Activated CD8-positive, alpha-beta memory T cell treated with anti-CD3 and anti-CD28 coated beads for 1 hour (primary cell): ENCODE results near the gene EDN1.
"Not testable (repeated sequence)": the region's sequence is repeated elsewhere in the genome, so short reads cannot be mapped to it uniquely, and the experiment has no call there.

Experiments
- DNase-seq, 2 donors: peaks; one replicate each; pipeline ENCODE4 v3.0.0-alpha.2; 2020; ENCODE audit warnings: low read depth in 1 of 2; ENCODE audit errors: extremely low read depth in 1 of 2

Gene EDN1

DNA sequence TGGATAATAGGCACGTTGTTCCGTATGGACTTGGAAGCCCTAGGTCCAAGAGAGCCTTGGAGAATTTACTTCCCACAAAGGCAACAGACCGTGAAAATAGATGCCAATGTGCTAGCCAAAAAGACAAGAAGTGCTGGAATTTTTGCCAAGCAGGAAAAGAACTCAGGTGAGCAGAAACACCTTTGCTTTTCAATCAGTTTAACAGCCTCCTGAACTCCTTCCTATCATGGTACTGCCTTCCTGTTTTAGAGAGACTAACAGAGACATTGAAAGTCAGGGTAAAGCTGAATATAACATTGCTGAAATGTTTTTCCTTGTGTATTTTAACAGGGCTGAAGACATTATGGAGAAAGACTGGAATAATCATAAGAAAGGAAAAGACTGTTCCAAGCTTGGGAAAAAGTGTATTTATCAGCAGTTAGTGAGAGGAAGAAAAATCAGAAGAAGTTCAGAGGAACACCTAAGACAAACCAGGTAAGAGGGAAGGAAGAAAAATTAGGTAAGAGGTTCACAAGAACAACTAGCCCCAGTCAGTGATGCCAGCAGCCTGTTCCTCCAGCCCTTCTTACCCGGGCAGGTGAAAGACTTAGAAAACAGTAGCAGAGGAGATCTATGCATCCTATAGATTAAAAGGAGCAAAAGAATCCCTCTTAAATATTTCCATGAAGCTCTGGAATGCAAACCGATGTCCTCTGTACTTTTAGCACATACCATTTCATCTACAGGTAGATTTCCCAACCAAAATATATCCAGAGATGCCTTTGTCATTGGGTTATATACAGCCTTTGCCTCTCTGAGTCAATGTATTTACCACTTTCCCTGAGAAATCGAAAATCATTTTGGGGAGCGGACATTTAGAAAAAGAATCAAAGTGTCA is 4.0 kb downstream of the EDN1 start:
- DNase-seq = no peak

DNA sequence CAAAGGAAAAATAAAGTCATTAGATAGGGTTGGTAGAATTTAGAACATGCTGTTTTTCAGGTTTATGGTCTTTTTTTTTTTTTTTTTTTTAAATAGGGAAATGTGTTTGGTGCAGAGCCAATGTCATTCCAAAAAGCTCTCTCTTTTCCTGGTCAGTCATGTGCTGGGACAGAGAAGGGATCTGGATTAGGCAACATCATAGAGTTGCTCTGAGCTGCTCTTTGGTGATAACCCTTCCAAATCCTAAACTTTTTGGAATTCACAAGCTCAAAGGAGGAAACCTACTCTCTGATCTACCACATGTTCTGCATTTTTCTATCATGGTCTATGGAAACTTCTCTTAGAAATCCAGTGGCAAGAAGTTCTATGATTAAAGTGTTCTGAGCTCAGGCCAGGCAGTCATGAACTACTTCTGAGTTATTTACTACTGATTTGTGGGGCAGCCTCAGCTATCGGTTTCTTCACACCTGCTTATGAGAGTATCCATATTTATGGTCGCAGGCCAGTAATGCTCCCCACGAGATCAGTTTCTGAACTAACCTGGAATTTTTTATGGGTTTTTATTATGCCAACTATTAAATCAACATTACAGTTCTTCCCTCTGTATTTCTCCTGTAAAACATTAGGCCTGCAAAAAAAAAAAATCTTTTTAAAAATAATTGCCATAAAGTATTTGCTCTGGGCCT is 4.8 kb downstream of the EDN1 start:
- no peak for DNase-seq

DNA sequence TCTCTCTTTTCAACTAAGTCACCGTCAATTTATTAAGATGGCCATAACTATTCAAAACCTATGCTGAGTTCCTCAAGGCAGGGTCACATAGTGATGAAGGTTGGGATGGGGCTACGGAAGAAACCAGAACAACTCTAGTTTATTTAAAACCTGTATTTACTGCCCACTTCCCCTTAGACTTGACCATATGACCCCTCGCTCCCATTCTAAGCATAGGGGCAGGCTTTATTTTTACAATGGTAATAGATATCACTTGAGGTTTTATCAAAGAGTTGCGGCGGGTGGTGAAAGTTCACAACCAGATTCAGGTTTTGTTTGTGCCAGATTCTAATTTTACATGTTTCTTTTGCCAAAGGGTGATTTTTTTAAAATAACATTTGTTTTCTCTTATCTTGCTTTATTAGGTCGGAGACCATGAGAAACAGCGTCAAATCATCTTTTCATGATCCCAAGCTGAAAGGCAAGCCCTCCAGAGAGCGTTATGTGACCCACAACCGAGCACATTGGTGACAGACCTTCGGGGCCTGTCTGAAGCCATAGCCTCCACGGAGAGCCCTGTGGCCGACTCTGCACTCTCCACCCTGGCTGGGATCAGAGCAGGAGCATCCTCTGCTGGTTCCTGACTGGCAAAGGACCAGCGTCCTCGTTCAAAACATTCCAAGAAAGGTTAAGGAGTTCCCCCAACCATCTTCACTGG is 5.5 kb downstream of the EDN1 start:
- DNase-seq = no peak

DNA sequence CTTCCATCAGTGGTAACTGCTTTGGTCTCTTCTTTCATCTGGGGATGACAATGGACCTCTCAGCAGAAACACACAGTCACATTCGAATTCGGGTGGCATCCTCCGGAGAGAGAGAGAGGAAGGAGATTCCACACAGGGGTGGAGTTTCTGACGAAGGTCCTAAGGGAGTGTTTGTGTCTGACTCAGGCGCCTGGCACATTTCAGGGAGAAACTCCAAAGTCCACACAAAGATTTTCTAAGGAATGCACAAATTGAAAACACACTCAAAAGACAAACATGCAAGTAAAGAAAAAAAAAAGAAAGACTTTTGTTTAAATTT is 6.1 kb downstream of the EDN1 start:
- DNase-seq = no peak

DNA sequence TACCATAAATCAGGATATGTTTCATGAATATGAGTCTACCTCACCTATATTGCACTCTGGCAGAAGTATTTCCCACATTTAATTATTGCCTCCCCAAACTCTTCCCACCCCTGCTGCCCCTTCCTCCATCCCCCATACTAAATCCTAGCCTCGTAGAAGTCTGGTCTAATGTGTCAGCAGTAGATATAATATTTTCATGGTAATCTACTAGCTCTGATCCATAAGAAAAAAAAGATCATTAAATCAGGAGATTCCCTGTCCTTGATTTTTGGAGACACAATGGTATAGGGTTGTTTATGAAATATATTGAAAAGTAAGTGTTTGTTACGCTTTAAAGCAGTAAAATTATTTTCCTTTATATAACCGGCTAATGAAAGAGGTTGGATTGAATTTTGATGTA is 6.4 kb downstream of the EDN1 start:
- DNase-seq = no peak

DNA sequence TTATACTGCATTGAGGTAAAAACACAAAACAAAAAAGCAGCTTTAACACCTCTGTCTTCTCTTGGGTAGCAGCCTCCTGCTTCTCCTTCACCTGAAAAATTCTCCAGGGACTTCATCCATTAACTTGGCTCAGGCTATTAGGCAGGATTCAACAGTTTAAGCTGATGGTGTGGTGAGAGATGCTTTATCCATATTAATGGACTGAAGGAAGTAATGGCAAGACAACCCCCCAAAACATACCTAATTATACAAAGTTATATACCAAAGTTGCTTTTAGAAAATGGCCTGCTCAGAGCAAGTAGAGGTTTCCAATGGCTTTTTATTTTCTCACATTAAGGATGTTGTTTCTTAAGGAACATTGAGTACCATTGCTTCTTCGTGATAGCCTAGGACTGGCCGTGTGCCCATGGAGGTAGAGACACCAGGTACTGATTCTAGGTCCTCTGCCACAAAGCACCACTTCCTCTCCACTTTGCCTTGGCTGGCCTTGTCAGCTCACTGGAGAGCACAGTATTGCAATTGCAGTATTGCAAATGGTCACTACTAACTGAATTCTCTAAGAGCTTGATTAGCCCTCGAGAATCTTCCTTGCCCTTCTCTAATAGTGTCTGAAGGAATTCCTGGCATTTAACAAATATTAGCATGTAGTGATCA is 7.3 kb downstream of the EDN1 start:
- no peak for DNase-seq

DNA sequence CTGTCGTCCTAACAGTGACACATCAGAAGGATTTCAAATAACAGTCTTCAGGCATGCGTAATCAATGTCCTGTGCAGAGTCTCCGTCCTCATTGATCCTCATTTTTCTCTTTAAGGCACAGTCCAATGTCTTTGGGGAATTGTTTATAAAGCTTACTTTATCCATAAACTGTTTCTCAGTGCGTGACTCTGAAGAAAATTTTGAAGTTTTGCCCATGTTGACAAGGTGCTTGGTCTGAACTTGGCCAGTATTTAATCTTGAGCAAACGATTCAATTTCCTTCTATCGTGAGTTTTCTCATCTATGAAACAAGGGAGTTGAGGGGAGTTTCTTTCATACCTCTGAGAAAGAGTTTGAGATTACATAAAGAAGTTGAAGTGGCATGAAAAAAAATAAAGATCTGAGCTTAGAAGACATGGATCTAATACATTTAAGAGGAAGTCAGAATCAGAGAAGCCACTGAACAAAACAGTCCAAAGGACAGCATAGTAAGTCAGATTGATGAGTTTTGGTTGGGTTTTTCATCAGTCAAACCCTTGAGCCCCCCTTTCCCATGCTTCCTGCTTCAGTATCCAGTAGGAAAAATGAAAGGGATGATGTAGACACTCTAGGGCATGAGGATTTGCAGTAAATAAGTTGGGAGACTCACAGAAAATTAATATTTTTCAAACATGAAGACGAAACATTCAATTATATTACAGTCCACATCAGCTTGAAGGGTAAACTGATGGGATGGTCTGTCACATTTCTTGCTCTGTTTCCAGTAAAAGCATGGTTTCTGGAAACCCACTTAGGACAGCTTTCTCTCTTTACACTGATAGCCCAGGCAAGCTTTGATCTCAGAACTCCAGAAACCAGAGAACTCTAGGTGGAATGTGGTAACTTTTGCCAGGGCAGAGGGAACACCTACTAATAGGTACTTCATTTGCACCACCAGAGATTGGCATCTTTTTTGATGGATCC is 8.1 kb downstream of the EDN1 start:
- no peak for DNase-seq

DNA sequence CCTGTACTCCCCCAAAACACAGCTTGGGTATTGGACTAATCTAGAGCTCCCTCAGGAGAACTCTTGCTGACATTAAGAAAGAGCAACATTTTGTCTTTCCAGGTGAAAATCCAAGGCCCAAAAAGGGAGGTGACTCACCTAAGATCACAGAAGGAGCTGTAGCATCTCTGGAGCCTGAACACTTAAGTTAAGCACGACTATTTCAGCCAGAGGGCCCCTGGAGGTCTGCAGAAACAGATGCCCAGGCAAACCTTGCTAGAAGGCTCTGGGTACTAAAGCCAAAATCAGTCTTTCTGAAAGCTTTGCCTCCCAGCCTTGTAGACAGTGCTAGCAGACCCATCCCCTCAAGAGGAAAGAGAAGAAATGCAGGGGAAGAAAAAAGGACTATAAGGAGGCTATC is 8.8 kb downstream of the EDN1 start:
- no peak for DNase-seq

DNA sequence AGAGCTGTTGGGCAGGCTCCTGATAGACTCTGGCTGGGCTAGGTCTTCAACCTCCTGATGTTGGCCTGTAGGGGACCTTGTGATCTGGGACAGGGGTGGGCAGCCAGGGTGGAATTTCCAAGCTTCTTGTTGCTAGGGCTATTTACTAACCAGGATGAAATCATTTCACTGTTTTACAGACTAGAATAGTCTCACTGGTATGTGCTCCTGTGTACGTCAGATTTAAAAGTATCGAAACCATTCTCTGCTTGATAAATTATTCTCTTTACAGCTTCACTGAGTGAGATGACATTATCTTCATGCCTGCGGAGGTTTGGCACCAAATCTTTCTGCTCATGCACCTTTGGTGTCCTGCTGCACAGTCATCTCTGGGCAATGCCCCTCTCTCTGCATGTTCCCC is 10.9 kb downstream of the EDN1 start:
- no peak for DNase-seq

DNA sequence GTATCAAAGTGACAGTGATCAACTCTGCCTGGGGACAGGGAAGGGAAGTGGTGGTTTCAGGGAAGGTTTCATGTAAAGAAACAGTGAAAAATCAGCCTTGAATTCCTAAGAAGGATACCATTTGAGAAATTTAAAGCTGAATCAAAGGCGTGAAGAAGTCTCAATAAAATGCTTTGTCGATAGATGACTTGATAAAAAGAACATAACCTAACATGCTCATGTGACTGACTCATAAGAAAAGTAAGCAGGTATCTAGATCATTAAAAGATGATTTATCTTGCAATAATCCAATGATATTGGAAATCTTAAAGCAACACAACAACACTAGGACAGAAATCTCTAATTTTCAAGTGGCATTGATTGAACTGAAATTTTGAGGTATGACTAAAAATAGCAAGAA is 14.3 kb downstream of the EDN1 start:
- no peak for DNase-seq

DNA sequence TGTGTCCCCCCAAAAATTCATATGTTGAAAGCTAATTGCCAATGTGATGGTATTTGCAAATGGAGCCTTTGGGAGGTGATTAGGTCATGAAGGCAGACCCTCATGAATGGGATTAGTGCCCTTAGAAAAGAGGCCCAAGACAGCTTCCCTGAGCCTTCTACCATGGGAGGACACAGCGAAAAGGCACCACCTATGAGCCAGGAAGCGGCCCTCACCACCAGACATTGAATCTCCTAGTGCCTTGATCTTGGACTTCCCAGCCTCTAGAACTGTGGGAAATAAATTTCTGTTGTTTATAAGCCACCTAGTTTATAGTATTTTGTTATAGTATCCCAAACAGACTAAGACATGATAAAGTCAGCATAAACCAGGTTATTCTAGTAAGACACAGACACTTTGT is 18.9 kb downstream of the EDN1 start:
- DNase-seq = no peak

DNA sequence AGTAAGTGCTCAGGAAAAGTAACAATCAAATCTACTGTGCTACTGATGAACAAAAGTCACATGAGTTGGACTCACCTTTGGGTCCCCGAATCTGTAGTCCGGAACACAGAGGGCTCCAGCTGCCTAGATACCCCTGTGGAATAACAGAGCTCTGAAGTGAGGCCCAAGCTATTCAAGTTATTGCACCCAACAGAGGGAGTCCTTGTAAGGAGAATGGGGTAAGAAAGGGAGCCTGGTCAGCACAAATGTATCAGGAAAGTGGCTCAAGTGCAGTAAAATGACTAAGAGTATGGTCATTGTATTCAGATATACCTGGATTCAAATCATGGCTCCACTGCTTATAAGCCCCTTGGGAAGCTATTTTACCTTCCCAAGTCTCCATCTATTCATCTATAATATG is 20.9 kb downstream of the EDN1 start:
- no peak for DNase-seq

DNA sequence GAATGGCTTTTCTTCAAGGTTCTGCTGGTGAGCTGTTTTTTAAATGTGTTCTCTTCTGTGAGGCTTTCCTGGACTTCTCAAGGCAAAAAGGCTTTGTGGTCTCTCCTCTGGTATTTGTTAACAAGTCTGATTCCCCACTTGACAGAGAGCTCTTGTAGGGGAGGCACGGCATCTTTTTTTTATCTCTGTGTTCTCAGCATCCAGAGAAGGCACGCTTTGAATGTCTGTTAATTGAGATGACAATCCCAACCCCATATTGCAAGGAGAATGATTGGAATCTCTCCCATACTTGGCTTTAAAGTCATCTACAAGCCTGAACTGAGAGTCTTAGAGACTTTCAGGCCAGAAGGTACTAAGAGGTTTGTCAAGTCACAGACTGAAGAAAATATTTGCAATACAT is 22.6 kb downstream of the EDN1 start:
- DNase-seq = no peak

DNA sequence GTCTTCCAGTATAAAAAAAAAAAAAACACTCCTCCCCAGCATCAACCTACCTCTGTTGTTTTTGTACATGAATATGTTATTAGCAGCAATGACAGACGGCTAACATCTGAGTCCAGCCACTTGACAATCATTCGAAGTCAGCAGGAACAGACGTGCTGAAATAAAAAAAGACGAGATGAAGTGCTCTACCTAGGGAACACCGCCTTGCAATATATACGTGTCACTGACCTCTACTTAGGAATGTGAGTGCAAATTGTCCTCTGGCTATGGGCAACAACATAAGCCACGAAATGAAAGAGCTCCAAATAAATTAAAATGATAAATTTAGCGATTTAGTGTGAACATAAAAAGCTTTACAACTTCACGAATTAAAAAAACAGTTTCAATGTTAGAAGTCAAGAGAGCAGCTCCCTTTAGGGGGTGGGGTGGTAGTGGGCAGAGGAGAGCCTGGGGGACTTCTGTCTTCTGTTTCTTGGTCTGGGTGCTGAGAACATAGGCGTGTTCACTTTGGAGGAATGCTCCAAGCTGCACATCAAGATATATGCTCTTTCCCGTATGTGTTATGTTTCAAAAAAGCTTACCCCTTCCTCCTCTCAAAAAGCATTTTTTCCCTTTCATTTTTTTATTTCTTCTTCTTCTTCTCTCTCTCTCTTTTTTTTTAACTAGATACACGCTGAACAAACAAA is 23.3 kb downstream of the EDN1 start:
- no peak for DNase-seq

DNA sequence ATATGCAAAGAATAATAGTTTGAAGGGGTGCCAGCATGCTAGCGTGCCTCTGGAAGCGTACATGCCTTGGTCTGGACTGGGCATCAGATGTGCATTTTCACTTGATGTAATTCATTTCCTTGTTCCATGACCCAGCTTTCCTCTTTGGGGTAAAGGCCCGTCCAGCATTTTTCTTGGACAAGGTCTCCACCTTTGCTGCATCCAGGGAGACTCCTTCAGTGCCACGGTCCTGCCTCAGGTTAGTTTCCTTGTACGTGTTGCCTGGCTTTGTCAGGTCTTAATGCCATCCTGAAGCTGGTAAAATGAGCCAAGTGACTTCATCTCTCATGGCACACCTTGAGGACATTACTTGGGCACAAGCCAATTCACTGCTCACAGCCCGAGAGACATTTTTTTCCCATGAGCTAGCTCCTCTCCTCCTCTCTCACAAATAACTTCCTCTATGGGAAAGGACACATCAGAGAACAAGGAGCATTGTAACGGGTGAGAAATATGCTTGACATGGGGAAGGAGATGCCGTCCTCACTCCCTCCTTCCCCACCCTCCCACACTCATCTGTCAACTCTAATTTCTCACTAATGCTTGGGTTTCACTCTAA is 23.9 kb downstream of the EDN1 start:
- DNase-seq = no peak

DNA sequence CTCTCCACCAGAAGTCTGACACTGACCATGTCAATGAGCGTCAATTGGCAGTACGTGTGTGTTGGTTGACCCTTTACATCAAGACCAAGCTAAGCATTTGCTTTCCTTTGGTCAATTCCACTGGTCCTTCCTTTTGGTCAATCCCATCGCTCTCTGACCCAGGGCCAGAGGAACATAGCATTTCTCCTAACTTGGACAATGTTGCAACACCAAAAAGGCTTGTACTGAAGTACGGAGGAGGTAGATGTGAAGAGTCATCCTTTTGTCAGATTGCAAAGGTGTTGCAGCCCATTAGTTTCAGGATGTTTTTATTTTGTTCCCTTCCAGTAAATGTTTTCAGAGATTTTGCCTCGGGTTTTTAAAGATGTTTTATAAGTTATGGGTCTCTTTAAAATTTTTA is 24.6 kb downstream of the EDN1 start:
- no peak for DNase-seq

DNA sequence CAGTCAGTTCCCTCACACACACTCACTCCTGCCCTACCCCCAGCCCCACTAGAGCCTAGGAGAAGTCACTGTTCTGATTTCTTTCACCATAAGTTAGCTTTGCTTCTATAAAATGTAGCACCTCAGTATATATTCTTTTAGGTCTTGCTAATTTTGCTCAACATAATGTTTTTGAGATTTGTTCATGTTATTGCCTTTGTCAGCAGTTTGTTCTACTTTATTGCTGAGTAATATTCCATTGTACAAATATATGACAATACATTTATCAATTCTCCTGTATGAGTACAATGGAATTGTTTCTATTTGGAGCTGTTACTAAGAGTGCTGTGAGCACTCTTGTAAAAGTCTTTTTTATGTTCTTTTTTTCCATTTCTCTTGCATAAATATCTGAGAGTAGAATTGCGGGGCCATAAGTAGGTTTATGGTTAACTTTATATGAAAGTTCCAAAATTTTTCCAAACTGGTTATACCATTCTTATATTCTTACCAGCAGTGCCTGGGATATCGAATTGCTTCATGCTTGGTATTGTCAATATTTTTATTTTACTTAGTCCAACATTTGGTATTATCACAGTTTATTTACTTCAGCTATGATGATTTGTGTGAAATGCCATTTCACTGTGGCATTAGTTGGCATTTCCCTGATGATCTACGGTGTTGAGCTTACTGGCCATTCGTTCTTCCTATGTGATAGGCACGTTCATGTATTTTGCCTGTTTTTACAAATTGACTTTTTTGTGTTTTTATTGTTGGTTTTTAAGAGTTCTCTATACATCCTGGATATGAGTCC is 25.3 kb downstream of the EDN1 start:
- DNase-seq = no peak

DNA sequence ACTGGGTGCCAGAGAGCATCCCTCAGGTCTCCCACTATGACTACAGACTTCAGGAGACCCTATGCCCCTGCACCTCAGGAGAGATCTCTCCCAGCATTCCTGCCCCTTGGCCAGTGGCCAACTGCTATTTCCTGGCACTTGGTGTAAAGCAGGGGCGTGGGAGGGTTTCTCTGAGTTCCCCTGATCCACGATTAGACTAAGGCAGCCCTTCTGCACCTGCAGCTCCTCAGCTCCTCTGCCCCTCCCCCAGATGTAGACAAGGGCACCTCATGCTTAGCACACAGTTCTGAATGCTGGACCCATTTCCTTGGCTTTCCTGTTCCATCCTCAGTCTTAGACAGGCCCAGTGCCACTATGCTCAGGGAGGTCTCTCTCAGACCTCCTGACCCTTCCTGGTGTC is 28.6 kb downstream of the EDN1 start:
- DNase-seq = no peak

DNA sequence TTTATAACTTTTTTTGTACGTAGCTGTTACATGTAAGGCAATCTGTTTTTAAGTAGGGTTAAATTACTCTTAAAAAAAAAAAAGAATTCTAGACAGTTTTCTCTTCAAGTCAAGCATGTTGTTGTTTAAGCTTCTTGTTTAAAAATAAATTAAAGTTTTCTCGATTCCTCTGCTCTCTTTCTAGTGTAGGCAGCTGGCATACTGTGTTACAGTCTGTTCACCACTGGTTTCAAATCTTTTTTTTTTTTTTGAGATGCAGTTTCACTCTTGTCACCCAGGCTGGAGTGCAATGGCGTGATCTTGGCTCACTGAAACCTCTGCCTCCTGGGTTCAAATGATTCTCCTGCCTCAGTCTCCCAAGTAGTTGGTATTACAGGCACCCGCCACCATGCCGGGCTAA is 29.9 kb downstream of the EDN1 start:
- DNase-seq = not testable (repeated sequence)
